Spleen (tissue), 11 donors: ENCODE data around the gene RTN4R. TPM values are rescaled to one million over a fixed set of nuclear protein-coding genes. Genes with fewer than 3 reads are reported as not detected.

Experiments
- DNase-seq: peaks from one replicate; pipeline ENCODE4 v3.0.0-alpha.2; 2020
- H3K27ac ChIP-seq, 8 donors: fragments of 200-600 bp; sonication (generic) in 7 of 8; 1 replicate in 4 of 8; 2 replicates in 4 of 8; pipeline versions ENCODE4 v1.5.0 to v1.8.0; 2016 to 2021; ENCODE audit warnings: inconsistent platforms in 4 of 8, mild to moderate bottlenecking in 4 of 8, moderate library complexity in 1 of 8
- H3K27me3 ChIP-seq, 7 donors: fragments of 200-600 bp; sonication (generic) in 6 of 7; replicated peaks in 1 of 7; 1 replicate in 4 of 7; 2 replicates in 3 of 7; pipeline versions ENCODE4 v1.5.0 to v1.8.0; 2016 to 2021; ENCODE audit warnings: inconsistent platforms in 3 of 7, mild to moderate bottlenecking in 1 of 7
- H3K36me3 ChIP-seq, 6 donors: fragments of 200-600 bp; sonication (generic) in 5 of 6; 1 replicate in 4 of 6; 2 replicates in 2 of 6; pipeline versions ENCODE4 v1.5.0 to v1.8.0; 2016 to 2021; ENCODE audit warnings: inconsistent platforms in 2 of 6
- H3K4me1 ChIP-seq, 6 donors: fragments of 200-600 bp; sonication (generic) in 5 of 6; 1 replicate in 3 of 6; 2 replicates in 3 of 6; pipeline versions ENCODE4 v1.5.0 to v1.8.0; 2016 to 2021; ENCODE audit warnings: inconsistent platforms in 3 of 6
- H3K4me3 ChIP-seq, 8 donors: fragments of 200-600 bp; sonication (generic) in 7 of 8; 1 replicate in 4 of 8; 2 replicates in 4 of 8; pipeline versions ENCODE4 v1.5.0 to v1.8.0; 2016 to 2021; ENCODE audit warnings: inconsistent platforms in 4 of 8, mild to moderate bottlenecking in 4 of 8, moderate library complexity in 2 of 8
- H3K9me3 ChIP-seq, 8 donors: fragments of 200-600 bp; sonication (generic) in 7 of 8; 1 replicate in 4 of 8; 2 replicates in 4 of 8; pipeline versions ENCODE4 v1.5.0 to v1.8.0; 2016 to 2021; ENCODE audit warnings: inconsistent platforms in 4 of 8
- CTCF ChIP-seq, 11 experiments: fragments of 200-600 bp in 7 of 11; fragments of 450-650 bp in 4 of 11; sonication (generic) in 4 of 11; IDR thresholded peaks in 8 of 11; conservative IDR thresholded peaks in 3 of 11; 1 replicate in 7 of 11; 2 replicates in 4 of 11; pipeline versions ENCODE4 v1.4.0 to v1.8.0; 2016 to 2021; ENCODE audit warnings: antibody characterized with exemption in 11 of 11, inconsistent platforms in 4 of 11, mild to moderate bottlenecking in 1 of 11
- POLR2A ChIP-seq, 3 donors: fragments of 450-650 bp; IDR thresholded peaks; one replicate each; pipeline ENCODE4 v1.5.1; 2017; ENCODE audit warnings: antibody characterized with exemption in 3 of 3, mild to moderate bottlenecking in 1 of 3
- POLR2AphosphoS5 ChIP-seq, 3 donors: sonication (generic); formaldehyde crosslinking; IDR thresholded peaks; one replicate each; pipeline ENCODE4 v1.5.1; 2017; ENCODE audit warnings: antibody characterized with exemption in 3 of 3
- WGBS, 5 donors: extraction: QIAGEN DNeasy Blood & Tissue Kit in 3 of 5; methylation state at CpG; one replicate each; pipeline versions ENCODE4 v1.1.5 to v1.1.7; 2013 to 2018; 5-methylcytosine and 5-hydroxymethylcytosine counted together
- intact Hi-C: fragments of 100-400 bp; cut with DNase I; formaldehyde crosslinking; loops from one replicate; pipeline ENCODE4 v1.15.0; 2023; ENCODE audit warnings: low total_unique reads
- polyA plus RNA-seq, 3 donors: library from polyadenylated mRNA; stranded (reverse); fragments of 200-250 nt; gene quantifications; one replicate each; pipeline ENCODE4 v1.2.1, GENCODE V29; 2013
- total RNA-seq, 7 donors: library from RNA; depleted of rRNA in 3 of 7; stranded (reverse); fragments of >200 nt in 3 of 7; fragmentation: NEBNext Ultra II Directional in 4 of 7; extraction: Animal tissue kit (Norgen Biotek cat#: 25700) in 4 of 7; gene quantifications; one replicate each; pipeline versions ENCODE4 v1.1.0 to v1.2.1, GENCODE V29; 2016 to 2021
- donor health status: healthy with polysubstance abuse.
- donor health status: DM: no; HTN: no; CAD: no; lungs with moderate emphysema.
- donor health status: DM: no; HTN: no; CAD: no.
- donor health status: Bipolar disorder and iron deficiency.
- donor health status: healthy.
- donor health status: DM: no; HTN: no; CAD: no.
- donor health status: DM: yes; HTN: yes; CAD: no.

Gene RTN4R
- total and polyA plus RNA-seq, 10 donors: 1.5 to 11.8 (median 6.1) TPM

GRCh38 chr22:20198557-20199319, 69.4 kb downstream of the RTN4R start:
- Histone ChIP-seq H3K9me3 (no peaks in the 10 kb centered on the region), H3K4me3 (no peak overlapping the region), H3K27ac (no peak overlapping the region), H3K36me3 (no peaks in the 10 kb centered on the region), H3K27me3 (no peaks in the 10 kb centered on the region), H3K4me1 (peaks cover 5 to 23% (median 18%) of the 10 kb centered on the region in 6 donors)
- no peak for TF ChIP-seq POLR2A (IDR thresholded peaks at IDR 0.05)
- TF ChIP-seq CTCF (IDR thresholded peaks at IDR 0.05 in 8 of 11, conservative IDR thresholded peaks at IDR 0.05 in 3 of 11): no peak
- TF ChIP-seq POLR2AphosphoS5 (IDR thresholded peaks at IDR 0.05): no peak
- WGBS, 5 donors: 81 to 91% (median 88%) methylated on average over 9 to 10 of the region's 10 CpGs
- intact Hi-C loops: no loop called here
- no peak for DNase-seq

GRCh38 chr22:20197407-20198030, 70.6 kb downstream of the RTN4R start:
- H3K9me3 ChIP-seq: no peaks in the 10 kb centered on the region
- no peaks in the 10 kb centered on the region for H3K27me3 ChIP-seq
- DNase-seq: no peak
- no peak overlapping the region for H3K27ac ChIP-seq
- peaks cover 0 to 10% (median 7%) of the 10 kb centered on the region in 6 donors for H3K4me1 ChIP-seq
- WGBS, 5 donors: 82 to 94% (median 85%) methylated on average over 18 of the region's 18 CpGs
- TF ChIP-seq POLR2A (IDR thresholded peaks at IDR 0.05): no peak
- no peak for TF ChIP-seq CTCF (IDR thresholded peaks at IDR 0.05 in 8 of 11, conservative IDR thresholded peaks at IDR 0.05 in 3 of 11)
- TF ChIP-seq POLR2AphosphoS5 (IDR thresholded peaks at IDR 0.05): no peak
- no peaks in the 10 kb centered on the region for H3K36me3 ChIP-seq
- no peak overlapping the region for H3K4me3 ChIP-seq
- intact Hi-C loops: no loop called here

GRCh38 chr22:20196094-20196842, 71.8 kb downstream of the RTN4R start:
- no peaks in the 10 kb centered on the region for H3K27me3 ChIP-seq
- no peaks in the 10 kb centered on the region for H3K36me3 ChIP-seq
- no peaks in the 10 kb centered on the region for H3K9me3 ChIP-seq
- no peak overlapping the region for H3K4me3 ChIP-seq
- WGBS, 5 donors: 79 to 88% (median 84%) methylated on average over 14 to 19 of the region's 19 CpGs
- intact Hi-C loops: no loop called here
- H3K27ac ChIP-seq: no peak overlapping the region
- DNase-seq: no peak
- TF ChIP-seq POLR2AphosphoS5 (IDR thresholded peaks at IDR 0.05) (no peak), POLR2A (IDR thresholded peaks at IDR 0.05) (no peak), CTCF (IDR thresholded peaks at IDR 0.05 in 8 of 11, conservative IDR thresholded peaks at IDR 0.05 in 3 of 11) (no peak)
- H3K4me1 ChIP-seq: peaks cover 0 to 5% (median 0%) of the 10 kb centered on the region in 6 donors
